ENCODE results near the gene PTPRM. TPM values are rescaled to one million over a fixed set of nuclear protein-coding genes. Genes with fewer than 3 reads are reported as not detected.
"Not testable (repeated sequence)": the region's sequence is repeated elsewhere in the genome, so short reads cannot be mapped to it uniquely, and the experiment has no call there.

Gene PTPRM
- total RNA-seq, 1 experiment from 2014 or later = 42.3 TPM

- Mint-ChIP-seq H3K27ac (ENCODE audit: unreplicated experiment) (no peak overlapping the region), H3K4me3 (ENCODE audit: low read depth, unreplicated experiment) (no peak overlapping the region), H3K9me3 (ENCODE audit: low read depth, unreplicated experiment) (peaks cover 5% of the 10 kb centered on the region), H3K36me3 (ENCODE audit: insufficient read depth, unreplicated experiment) (no peaks in the 10 kb centered on the region), H3K27me3 (ENCODE audit: unreplicated experiment) (peaks cover 15% of the 10 kb centered on the region), H3K4me1 (ENCODE audit: low read depth, unreplicated experiment) (no peaks in the 10 kb centered on the region)
- DNase-seq = no peak
- intact Hi-C loops (cut with micrococcal nuclease; ENCODE audit: unreplicated experiment) = no loop called here
- CTCF ChIA-PET = no interaction called here
- no TSS peak for BruUV-seq (replicated peaks)
- TF ChIP-seq CTCF (IDR thresholded peaks at IDR 0.05; ENCODE audit: unreplicated experiment) = no peak
These were observed 876.4 kb downstream of the PTPRM start for GRCh38 chr18:8443505-8443904.

- H3K9me3 Mint-ChIP-seq (ENCODE audit: low read depth, unreplicated experiment); H3K4me1 Mint-ChIP-seq (ENCODE audit: low read depth, unreplicated experiment); H3K36me3 Mint-ChIP-seq (ENCODE audit: insufficient read depth, unreplicated experiment); CTCF ChIA-PET; H3K4me3 Mint-ChIP-seq (ENCODE audit: low read depth, unreplicated experiment); BruUV-seq (replicated peaks); intact Hi-C loops (cut with micrococcal nuclease; ENCODE audit: unreplicated experiment); DNase-seq; H3K27ac Mint-ChIP-seq (ENCODE audit: unreplicated experiment): not testable (repeated sequence)
- H3K27me3 Mint-ChIP-seq (ENCODE audit: unreplicated experiment) = peaks cover 30% of the 10 kb centered on the region
These were observed 879.8 kb downstream of the PTPRM start for GRCh38 chr18:8446936-8447335.

- no peak for TF ChIP-seq CTCF (IDR thresholded peaks at IDR 0.05; ENCODE audit: unreplicated experiment)
- no peaks in the 10 kb centered on the region for H3K9me3 Mint-ChIP-seq (ENCODE audit: low read depth, unreplicated experiment)
- H3K36me3 Mint-ChIP-seq (ENCODE audit: insufficient read depth, unreplicated experiment) = no peaks in the 10 kb centered on the region
- CTCF ChIA-PET = no interaction called here
- BruUV-seq (replicated peaks) = no TSS peak
- H3K4me1 Mint-ChIP-seq (ENCODE audit: low read depth, unreplicated experiment) = no peaks in the 10 kb centered on the region
- H3K27ac Mint-ChIP-seq (ENCODE audit: unreplicated experiment) = no peak overlapping the region
- no peak for DNase-seq
- peaks cover 30% of the 10 kb centered on the region for H3K27me3 Mint-ChIP-seq (ENCODE audit: unreplicated experiment)
- intact Hi-C loops (cut with micrococcal nuclease; ENCODE audit: unreplicated experiment) = no loop called here
- no peak overlapping the region for H3K4me3 Mint-ChIP-seq (ENCODE audit: low read depth, unreplicated experiment)
These were observed 881.0 kb downstream of the PTPRM start for GRCh38 chr18:8448130-8448529.

GRCh38 chr18:8450013-8450412 lies 882.9 kb downstream of the PTPRM start:
- peak; percentile 28 for DNase-seq
- intact Hi-C loops (cut with micrococcal nuclease; ENCODE audit: unreplicated experiment) = no loop called here
- CTCF ChIA-PET = no interaction called here
- peaks cover 3% of the 10 kb centered on the region for H3K9me3 Mint-ChIP-seq (ENCODE audit: low read depth, unreplicated experiment)
- H3K27me3 Mint-ChIP-seq (ENCODE audit: unreplicated experiment) = peaks cover 42% of the 10 kb centered on the region
- no TSS peak for BruUV-seq (replicated peaks)
- peak; percentile 71 for TF ChIP-seq CTCF (IDR thresholded peaks at IDR 0.05; ENCODE audit: unreplicated experiment)
- no peaks in the 10 kb centered on the region for H3K4me1 Mint-ChIP-seq (ENCODE audit: low read depth, unreplicated experiment)
- H3K36me3 Mint-ChIP-seq (ENCODE audit: insufficient read depth, unreplicated experiment) = no peaks in the 10 kb centered on the region
- H3K4me3 Mint-ChIP-seq (ENCODE audit: low read depth, unreplicated experiment) = no peak overlapping the region
- no peak overlapping the region for H3K27ac Mint-ChIP-seq (ENCODE audit: unreplicated experiment)

GRCh38 chr18:8450898-8451665 lies 884.0 kb downstream of the PTPRM start:
- no peak for DNase-seq
- peaks cover 53% of the 10 kb centered on the region for H3K27me3 Mint-ChIP-seq (ENCODE audit: unreplicated experiment)
- intact Hi-C loops (cut with micrococcal nuclease; ENCODE audit: unreplicated experiment) = no loop called here
- TF ChIP-seq CTCF (IDR thresholded peaks at IDR 0.05; ENCODE audit: unreplicated experiment) = no peak
- BruUV-seq (replicated peaks) = no TSS peak
- peaks cover 3% of the 10 kb centered on the region for H3K9me3 Mint-ChIP-seq (ENCODE audit: low read depth, unreplicated experiment)
- no peak overlapping the region for H3K4me3 Mint-ChIP-seq (ENCODE audit: low read depth, unreplicated experiment)
- no peaks in the 10 kb centered on the region for H3K4me1 Mint-ChIP-seq (ENCODE audit: low read depth, unreplicated experiment)
- no peaks in the 10 kb centered on the region for H3K36me3 Mint-ChIP-seq (ENCODE audit: insufficient read depth, unreplicated experiment)
- CTCF ChIA-PET = no interaction called here
- H3K27ac Mint-ChIP-seq (ENCODE audit: unreplicated experiment) = no peak overlapping the region

Data from Calu3 (cell line).